Transverse colon (tissue), 4 donors: ENCODE data around the gene SIRT4. TPM values are rescaled to one million over a fixed set of nuclear protein-coding genes. Genes with fewer than 3 reads are reported as not detected.

Experiments
- DNase-seq: peaks from one replicate; pipeline ENCODE4 v3.0.0-alpha.2; 2019
- H3K27ac ChIP-seq, 4 donors: fragments of 200-600 bp; sonication (generic); 2 replicates each; pipeline ENCODE4 v1.5.1; 2016 to 2018; ENCODE audit warnings: inconsistent platforms in 4 of 4
- H3K27me3 ChIP-seq: fragments of 200-600 bp; sonication (generic); 2 replicates; pipeline ENCODE4 v1.5.1; 2017; ENCODE audit warnings: inconsistent platforms
- H3K36me3 ChIP-seq, 4 donors: fragments of 200-600 bp; sonication (generic); 2 replicates each; pipeline ENCODE4 v1.5.1; 2017 to 2019; ENCODE audit warnings: inconsistent platforms in 4 of 4
- H3K4me1 ChIP-seq, 4 donors: fragments of 200-600 bp; sonication (generic); 2 replicates each; pipeline ENCODE4 v1.5.1; 2017 to 2020; ENCODE audit warnings: inconsistent platforms in 4 of 4
- H3K4me3 ChIP-seq, 4 donors: fragments of 200-600 bp; sonication (generic); 1 replicate in 1 of 4; 2 replicates in 3 of 4; pipeline versions ENCODE4 v1.5.1 to v1.6.1; 2017 to 2019; ENCODE audit warnings: inconsistent platforms in 4 of 4
- H3K9me3 ChIP-seq, 2 donors: fragments of 200-600 bp; sonication (generic); 2 replicates each; pipeline ENCODE4 v1.5.1; 2017 to 2019; ENCODE audit warnings: inconsistent platforms in 2 of 2
- CTCF ChIP-seq, 5 experiments: fragments of 200-600 bp in 3 of 5; fragments of 450-650 bp in 2 of 5; sonication (generic) in 3 of 5; IDR thresholded peaks; 1 replicate in 2 of 5; 2 replicates in 3 of 5; pipeline ENCODE4 v1.5.1; 2016 to 2017; ENCODE audit warnings: antibody characterized with exemption in 5 of 5, inconsistent platforms in 3 of 5, mild to moderate bottlenecking in 2 of 5, moderate library complexity in 1 of 5
- EP300 ChIP-seq: sonication (generic); formaldehyde crosslinking; IDR thresholded peaks from one replicate; pipeline ENCODE4 v1.6.1; 2017; ENCODE audit warnings: antibody characterized with exemption, low read depth
- POLR2A ChIP-seq: fragments of 450-650 bp; IDR thresholded peaks from one replicate; pipeline ENCODE4 v1.6.1; 2016; ENCODE audit warnings: antibody characterized with exemption, mild to moderate bottlenecking, moderate library complexity
- POLR2AphosphoS5 ChIP-seq, 3 donors: sonication (generic); formaldehyde crosslinking; IDR thresholded peaks; one replicate each; pipeline ENCODE4 v1.6.1; 2016; ENCODE audit warnings: antibody characterized with exemption in 3 of 3
- WGBS, 2 donors: methylation state at CpG; one replicate each; pipeline ENCODE4 v1.1.5; 2018; ENCODE audit warnings: low coverage in 1 of 2; 5-methylcytosine and 5-hydroxymethylcytosine counted together
- in situ Hi-C, 4 donors: fragments of 200-750 bp; cut with MboI; loops; one replicate each; pipeline versions ENCODE4 v1.15.0 to v1.15.1; 2017; ENCODE audit warnings: low sequenced_read_pairs in 3 of 4, low pct_ligation_motif_present in 1 of 4, low pct_unique_long_range_greater_than_20kb in 1 of 4
- intact Hi-C: fragments of 100-400 bp; cut with DNase I; formaldehyde crosslinking; loops from one replicate; pipeline ENCODE4 v1.15.1; 2023; ENCODE audit warnings: low total_unique reads
- total RNA-seq, 4 donors: library from RNA; depleted of rRNA; stranded (reverse); fragments of >200 nt; gene quantifications; one replicate each; pipeline ENCODE4 v1.1.0, GENCODE V29; 2016

The SIRT4 gene
- total RNA-seq, 4 donors from 2014 or later = 0.95 to 1.9 TPM; not detected in 2

- 2% methylated on average over 44 of the region's 81 CpGs; no CpG with 5 or more reads in 1 of the 2 donors for WGBS, 2 donors
- in situ Hi-C loops = loop anchor here in 1 of 4 donors (5.0 kb wide), 1 partner anchor 33 kb away; no protein-coding TSS in a partner anchor
- H3K36me3 ChIP-seq = no peaks in the 10 kb centered on the region
- DNase-seq = peak; percentile 93
- TF ChIP-seq POLR2A = peak; percentile 52
- no peak for TF ChIP-seq EP300
- peak; percentile 68 to 77 (median 70) for TF ChIP-seq POLR2AphosphoS5 (IDR thresholded peaks at IDR 0.05)
- TF ChIP-seq CTCF (IDR thresholded peaks at IDR 0.05) = peak; percentile 63 to 88 (median 77)
- H3K4me1 ChIP-seq = peaks cover 18 to 63% (median 42%) of the 10 kb centered on the region in 4 donors
- intact Hi-C loops = loop anchor here (2.0 kb wide), 1 partner anchor 37 kb away; no protein-coding TSS in a partner anchor
- H3K27me3 ChIP-seq = no peaks in the 10 kb centered on the region
- peak within 1 kb of the TSS; percentile 95 to 99 (median 96) for H3K4me3 ChIP-seq
- no peaks in the 10 kb centered on the region for H3K9me3 ChIP-seq
- peak within 1 kb of the TSS; percentile 94 to 98 (median 94) for H3K27ac ChIP-seq
Measured at GRCh38 chr12:120265473-120266179, 36.5 kb upstream of the SIRT4 start, which contains the start of gene PXN. Gene PXN, minus strand, starts transcription at chr12:120265730. Its CDS starts 101 bp downstream, at chr12:120265629.

- in situ Hi-C loops = loop anchor here in 1 of 4 donors (5.0 kb wide), 1 partner anchor 34 kb away; no protein-coding TSS in a partner anchor
- Histone ChIP-seq H3K4me1 (peaks cover 18 to 56% (median 41%) of the 10 kb centered on the region in 4 donors), H3K27me3 (no peaks in the 10 kb centered on the region), H3K9me3 (no peaks in the 10 kb centered on the region), H3K4me3 (no peak overlapping the region), H3K36me3 (no peaks in the 10 kb centered on the region), H3K27ac (no peak overlapping the region)
- DNase-seq = no peak
- intact Hi-C loops = no loop called here
- TF ChIP-seq CTCF (IDR thresholded peaks at IDR 0.05) (peak in 1 of 5 experiments; percentile 14), POLR2A (no peak), EP300 (no peak), POLR2AphosphoS5 (IDR thresholded peaks at IDR 0.05) (no peak)
- 39 to 48% methylated on average over 5 to 8 of the region's 8 CpGs for WGBS, 2 donors
Measured at GRCh38 chr12:120266180-120266870, 35.8 kb upstream of the SIRT4 start.

- peak; percentile 17 for DNase-seq
- WGBS, 2 donors = 25 to 35% methylated on average over 2 to 4 of the region's 4 CpGs
- Histone ChIP-seq H3K9me3 (no peaks in the 10 kb centered on the region), H3K36me3 (no peaks in the 10 kb centered on the region), H3K4me1 (peaks cover 9 to 42% (median 30%) of the 10 kb centered on the region in 4 donors), H3K27ac (peak overlapping the region in 3 of 4 donors; percentile 23 to 73 (median 59)), H3K4me3 (no peak overlapping the region), H3K27me3 (no peaks in the 10 kb centered on the region)
- intact Hi-C loops = no loop called here
- TF ChIP-seq EP300 = no peak
- TF ChIP-seq POLR2AphosphoS5 (IDR thresholded peaks at IDR 0.05) = no peak
- TF ChIP-seq POLR2A = no peak
- no peak for TF ChIP-seq CTCF (IDR thresholded peaks at IDR 0.05)
- in situ Hi-C loops = loop anchor here in 1 of 4 donors (5.0 kb wide), 1 partner anchor 35 kb away; no protein-coding TSS in a partner anchor
Measured at GRCh38 chr12:120267736-120268135, 34.4 kb upstream of the SIRT4 start.

GRCh38 chr12:120276734-120277133 lies 25.4 kb upstream of the SIRT4 start:
- 89 to 92% methylated on average over 4 to 6 of the region's 6 CpGs for WGBS, 2 donors
- in situ Hi-C loops (no loop called here), intact Hi-C loops (no loop called here)

More at GRCh38 chr12:120276734-120277133, 25.4 kb upstream of the SIRT4 start:
- Histone ChIP-seq H3K36me3 (no peaks in the 10 kb centered on the region), H3K27ac (no peak overlapping the region), H3K4me3 (no peak overlapping the region), H3K4me1 (no peaks in the 10 kb centered on the region), H3K27me3 (no peaks in the 10 kb centered on the region), H3K9me3 (no peaks in the 10 kb centered on the region)
- no peak for TF ChIP-seq EP300
- no peak for TF ChIP-seq CTCF (IDR thresholded peaks at IDR 0.05)
- no peak for TF ChIP-seq POLR2AphosphoS5 (IDR thresholded peaks at IDR 0.05)
- TF ChIP-seq POLR2A = no peak
- DNase-seq = no peak
